ENCODE measurements around the gene TSSK2.
A peak's percentile ranks its signal among the peaks of the same experiment; 100 is the strongest.

The TSSK2 gene

DNA sequence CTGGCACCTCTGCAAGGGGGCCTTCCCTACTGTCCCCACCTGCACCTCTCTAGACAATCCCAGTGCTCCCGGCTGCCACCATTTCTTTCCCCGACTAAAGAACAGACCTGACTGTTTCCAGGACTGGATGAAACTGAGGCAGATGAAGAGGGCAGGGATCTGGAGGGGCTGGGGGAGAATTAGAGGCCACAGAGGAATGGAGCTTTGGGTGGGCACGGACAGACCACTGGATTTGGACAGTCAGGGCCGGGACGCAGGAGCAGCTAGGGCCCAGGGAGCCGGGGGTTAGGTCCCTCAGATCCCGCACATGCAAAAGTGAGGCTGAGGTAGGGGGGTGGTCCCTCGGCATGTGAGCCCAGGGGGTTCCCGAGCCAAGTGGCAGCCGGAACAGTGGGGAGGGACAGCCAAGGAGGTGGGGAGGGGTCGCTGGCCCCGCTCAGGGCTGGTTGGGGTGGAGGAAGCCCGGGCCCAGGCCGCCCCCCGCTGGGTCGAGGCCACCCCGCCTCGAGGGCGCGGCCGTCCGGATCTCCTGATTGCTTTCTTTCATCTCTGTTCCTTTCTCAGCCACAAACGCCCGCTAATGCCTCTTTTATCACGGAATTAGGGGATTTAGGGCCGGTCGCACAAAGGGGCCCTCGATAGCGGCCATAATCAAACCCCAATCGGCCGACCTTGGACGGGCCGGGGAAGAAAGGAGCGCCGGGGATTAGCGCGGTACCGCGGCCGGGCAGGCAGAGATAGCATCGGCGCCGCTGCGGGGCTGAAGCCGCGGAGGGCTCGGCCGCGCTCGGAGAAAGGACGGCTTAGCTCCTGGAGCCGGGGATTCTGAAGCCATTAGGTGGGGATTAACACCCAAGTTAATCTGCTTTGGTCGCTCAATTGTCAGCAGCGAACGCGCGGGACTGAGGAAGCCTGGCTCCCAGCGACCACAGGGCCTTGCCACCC lies 38.2 kb downstream of the TSSK2 start:
- DNase-seq (ENCODE audit: low spot score) = no peak

- DNase-seq (ENCODE audit: low spot score) = no peak
Observed at GRCh38 chr22:19169947-19170318, 38.8 kb downstream of the TSSK2 start.

DNA sequence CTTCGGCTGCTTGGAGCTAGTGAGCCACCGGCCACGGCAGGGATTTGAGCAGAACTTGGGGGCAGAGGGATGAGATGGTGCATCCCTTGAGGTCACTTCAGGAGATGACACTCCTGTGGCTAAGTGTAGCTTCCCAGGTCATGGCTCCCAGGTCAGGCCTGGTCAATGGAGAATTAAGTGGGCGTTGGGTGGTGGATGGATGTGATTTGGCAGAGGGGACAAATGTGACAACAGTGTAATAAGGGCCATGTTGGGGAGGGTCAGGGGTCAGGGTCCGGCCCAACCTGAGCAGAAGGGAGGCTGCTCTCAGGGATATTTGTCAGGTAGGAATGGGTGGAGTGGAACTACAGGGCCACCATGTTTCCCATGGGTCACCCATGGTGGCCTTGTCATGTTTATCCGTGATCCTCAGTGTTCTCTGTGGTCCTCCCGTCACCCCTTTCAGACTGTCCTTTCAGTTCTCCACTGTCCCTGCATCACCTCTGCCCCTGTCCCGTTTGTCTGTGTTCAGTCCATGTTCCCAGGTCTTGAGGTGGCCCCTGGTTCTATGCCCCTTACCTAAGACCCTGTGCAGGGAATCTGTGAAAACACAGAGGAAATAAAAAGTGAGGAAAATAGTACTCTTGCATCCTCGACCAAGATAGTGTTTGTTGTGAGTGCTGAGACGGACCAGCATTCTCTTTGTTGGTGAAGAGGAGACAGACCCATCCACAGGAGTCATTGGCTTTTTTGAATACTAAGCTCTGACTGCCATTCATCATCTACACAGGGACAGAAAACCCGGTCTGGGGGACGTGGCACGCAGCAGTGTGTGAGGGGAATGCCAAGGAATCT lies 41.3 kb downstream of the TSSK2 start:
- DNase-seq (ENCODE audit: low spot score) = no peak

- DNase-seq (ENCODE audit: low spot score) = no peak
Observed at GRCh38 chr22:19173047-19174035, 42.2 kb downstream of the TSSK2 start.

DNA sequence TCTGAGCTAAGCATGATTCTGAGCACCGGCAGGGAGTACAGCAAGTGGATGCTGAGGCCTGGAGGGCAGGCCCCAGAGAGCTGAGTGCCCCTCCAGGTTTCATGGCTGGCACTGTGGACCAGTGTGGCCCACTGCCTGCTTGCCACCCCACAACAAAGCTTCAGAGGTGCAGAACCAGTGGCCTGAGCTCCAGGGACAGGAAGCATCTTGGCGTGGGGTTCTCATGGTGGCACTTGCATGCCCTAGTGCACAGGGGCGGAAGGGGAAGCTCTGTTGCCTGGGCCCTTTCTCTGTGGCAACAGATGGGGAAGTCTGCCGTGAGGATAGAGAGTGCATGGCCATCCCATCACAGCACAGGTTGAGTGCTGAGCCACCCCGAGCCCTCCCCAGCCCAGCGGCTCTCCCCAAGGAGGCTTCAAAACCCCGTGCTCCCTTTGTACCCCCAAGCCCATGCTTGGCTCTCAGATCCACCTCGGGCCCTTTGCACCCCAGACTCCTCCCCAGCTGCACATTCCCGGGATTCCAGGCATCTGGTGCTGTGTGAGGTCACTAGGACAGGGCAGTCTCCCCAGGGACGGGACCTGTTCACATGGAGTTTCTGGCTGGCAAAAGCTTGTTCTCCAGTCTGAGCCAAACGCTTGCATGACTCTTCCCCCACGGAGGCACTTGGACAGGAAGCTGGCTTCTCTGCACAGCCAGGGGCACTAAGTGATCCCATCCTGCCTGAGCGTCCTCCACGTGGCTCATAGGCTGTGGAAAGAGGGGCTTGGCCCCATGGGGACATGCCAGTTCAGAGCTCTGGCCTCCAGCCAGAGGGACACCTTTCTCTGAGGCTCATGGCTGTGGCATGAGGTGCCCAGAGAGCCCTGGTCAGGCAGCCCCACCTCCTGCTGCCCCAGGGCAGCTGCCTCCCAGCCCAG lies 43.3 kb downstream of the TSSK2 start:
- no peak for DNase-seq (ENCODE audit: low spot score)

DNA sequence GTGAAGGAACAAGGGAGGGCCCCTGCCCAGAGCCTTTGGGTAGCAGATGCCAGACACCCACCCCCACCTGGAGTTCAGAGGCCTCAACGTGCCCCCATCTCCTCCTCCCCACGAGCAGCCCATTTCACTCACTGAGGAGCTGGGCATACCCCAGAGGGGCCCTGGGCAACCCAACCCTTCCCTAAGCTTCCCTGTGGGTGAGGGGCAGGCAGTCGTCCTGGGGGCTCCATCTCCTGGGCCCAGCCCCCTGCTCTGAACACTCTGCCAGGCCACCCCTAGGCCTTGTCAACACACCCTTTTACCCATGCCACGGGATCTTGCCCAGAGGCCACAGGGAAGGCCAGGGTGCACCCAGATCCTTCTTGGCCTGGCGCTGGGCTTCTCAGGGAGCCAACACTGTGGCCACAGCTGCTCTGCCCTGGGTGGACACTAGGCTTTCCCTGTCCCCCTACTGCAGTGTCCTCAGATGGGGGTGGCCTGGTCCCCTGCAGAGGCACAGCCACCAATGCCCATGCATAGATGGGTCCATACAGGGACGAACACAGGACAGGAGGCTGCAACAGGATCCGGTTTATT lies 44.0 kb downstream of the TSSK2 start:
- no peak for DNase-seq (ENCODE audit: low spot score)

DNA sequence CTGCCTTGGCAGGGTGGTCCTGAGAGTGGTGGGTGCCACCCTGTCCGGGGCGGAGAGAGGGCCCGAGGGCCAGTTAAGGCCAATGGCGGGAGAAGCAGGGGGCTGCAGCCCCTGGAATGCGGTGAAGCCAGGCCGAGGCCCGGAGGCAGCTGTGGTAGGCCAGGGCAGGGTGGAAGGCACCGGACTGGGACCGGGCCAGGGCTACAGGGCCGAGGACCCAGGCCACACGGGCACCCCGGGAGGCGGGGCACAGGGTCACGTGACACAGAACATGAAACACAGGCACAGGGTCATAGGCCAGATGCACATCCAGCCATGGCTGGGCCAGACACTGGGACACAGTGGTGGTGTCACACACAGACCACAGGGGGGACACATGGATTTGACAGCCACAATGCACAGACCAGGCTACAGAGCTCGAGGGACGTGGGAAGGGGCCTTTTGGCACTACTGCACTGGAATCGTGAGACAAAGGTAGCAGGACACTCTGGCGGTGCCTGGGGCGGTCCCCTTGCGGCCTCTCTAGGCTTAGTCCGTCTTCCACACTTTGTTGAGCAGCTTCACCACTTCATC lies 44.6 kb downstream of the TSSK2 start:
- no peak for DNase-seq (ENCODE audit: low spot score)

DNA sequence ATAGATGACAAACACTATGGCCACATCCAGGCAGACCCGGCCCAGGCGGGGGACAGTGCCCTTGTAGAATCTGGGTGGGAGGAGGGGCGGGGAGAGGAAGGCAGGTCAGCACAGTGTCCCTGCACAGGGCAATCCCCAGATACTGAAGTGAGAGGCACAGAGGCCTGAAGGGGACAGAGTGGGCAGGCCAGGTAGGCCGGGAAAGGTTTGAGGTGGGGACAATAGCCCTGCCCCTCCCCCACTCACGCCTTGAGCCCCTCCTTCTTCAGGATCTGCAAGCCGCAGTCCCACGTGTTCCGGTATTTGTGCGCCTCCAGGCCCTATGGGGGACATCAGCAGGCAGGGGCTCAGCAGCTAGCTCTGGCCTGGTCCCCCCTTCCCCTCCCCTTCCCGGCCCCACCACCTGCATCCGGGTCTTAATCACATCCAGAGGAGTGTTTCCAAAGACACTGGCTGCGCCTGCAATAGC lies 45.1 kb downstream of the TSSK2 start:
- DNase-seq (ENCODE audit: low spot score) = no peak

DNA sequence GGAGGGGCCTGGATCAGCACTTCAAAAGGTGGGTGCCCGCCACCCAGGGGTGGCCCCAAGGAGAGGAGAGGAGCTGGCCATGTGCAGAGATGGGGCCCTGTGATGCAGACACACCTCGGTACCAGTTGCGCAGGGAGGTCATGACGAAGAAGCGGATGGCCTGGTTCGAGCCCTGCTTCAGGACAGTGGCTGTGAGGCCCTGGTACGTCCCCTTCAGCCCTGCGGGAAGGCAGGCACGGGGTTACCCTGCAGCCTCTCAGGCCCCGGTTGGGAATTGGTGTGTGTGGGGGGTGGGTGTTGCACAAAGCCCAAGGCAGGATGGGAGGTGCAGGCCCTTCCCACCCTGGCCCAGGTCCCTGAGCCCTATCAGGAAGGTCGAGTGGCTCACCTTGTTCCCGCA lies 45.6 kb downstream of the TSSK2 start:
- no peak for DNase-seq (ENCODE audit: low spot score)

DNA sequence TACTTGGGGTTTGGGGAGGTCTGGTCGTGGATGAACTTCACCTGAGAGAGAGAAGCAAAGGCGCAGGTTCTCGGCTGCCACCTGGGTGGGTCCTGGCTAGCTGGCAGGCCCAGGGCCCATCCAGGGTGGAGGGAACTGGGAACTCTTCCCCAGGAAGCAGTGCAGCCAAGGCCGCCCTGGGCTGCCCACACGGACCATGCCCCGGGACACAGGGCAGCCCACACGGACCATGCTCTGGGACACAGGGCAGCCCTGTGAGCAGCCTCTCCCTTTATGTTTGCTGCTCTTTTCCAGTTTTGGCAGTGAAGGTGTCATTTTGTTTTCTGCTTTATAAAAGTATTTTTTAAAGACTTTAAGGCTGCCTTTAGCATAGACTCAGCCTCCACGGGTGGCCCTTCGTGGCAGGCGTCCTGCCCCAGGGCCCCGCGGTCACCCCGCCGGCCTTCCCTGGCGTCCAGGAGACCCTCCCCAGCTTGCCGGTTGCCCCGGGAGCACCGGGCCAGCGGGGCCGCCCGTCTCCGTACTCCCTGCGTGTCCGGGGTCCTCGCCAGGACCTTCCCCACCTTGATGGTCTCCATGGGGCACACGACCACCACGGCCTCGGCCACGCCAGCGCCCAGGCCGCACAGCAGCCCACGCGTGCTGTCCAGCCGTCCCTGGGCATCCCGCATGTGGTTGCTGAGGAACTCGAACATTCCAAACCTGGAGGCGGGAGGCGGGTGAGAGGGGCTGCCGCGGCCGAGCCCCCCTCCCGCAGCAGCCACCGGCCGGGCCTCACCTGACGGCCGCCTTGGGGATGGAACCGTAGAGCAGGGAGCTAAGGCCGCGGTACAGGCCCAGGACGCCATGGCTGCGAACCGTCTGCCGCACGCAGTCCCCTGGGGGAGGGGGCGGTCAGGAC lies 46.3 kb downstream of the TSSK2 start:
- DNase-seq (ENCODE audit: low spot score) = no peak

- DNase-seq (ENCODE audit: low spot score) = no peak
Observed at GRCh38 chr22:19178065-19178656, 47.1 kb downstream of the TSSK2 start.

GRCh38 chr22:19178657-19179496 lies 47.8 kb downstream of the TSSK2 start, which contains the start of gene SLC25A1:
SLC25A1 (minus strand) TSS chr22:19178736; CDS start chr22:19178673, 63 bp downstream.
- DNase-seq (ENCODE audit: low spot score) = peak; percentile 94

GRCh38 chr22:19179497-19180048 lies 48.5 kb downstream of the TSSK2 start:
- peak; percentile 91 for DNase-seq (ENCODE audit: low spot score)

GRCh38 chr22:19180234-19180633 lies 49.1 kb downstream of the TSSK2 start:
- DNase-seq (ENCODE audit: low spot score) = no peak

- no peak for DNase-seq (ENCODE audit: low spot score)
Observed at GRCh38 chr22:19180740-19181410, 49.8 kb downstream of the TSSK2 start.

DNA sequence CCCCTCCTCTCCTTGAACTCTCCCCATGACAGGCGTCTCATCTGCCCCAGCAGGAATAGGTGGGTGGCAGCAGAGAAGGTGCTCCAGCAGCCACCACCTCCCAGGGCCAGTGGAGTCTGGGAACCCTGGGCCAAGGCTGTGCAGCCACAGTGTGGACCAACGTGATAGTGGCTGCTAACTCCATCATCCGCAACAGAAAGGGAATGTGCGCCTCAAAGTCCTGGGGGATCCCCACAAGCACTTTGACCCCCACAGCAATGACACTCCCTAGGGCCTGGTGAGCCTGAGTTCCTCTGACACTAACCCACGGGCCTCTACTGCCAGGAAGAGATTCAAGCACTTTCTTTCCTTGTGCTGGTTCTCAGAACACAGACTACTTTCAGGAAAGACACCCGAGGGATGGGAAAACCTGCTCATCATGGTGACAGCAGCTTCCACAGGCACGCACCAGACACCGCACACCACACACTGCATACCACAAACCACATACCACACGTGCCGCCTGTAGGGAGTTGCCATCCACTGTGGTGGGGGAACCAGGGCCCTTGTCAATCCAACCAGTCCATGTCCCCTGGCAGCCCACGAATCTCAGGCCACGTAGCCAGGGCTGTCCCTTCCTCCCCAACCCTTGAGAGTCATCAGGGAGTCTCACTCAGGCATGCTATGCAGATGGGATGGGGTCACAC lies 50.8 kb downstream of the TSSK2 start:
- DNase-seq (ENCODE audit: low spot score) = no peak

All from Ammon's horn (tissue), 1 donor.